Activated naive CD8-positive, alpha-beta T cell treated with anti-CD3 and anti-CD28 coated beads, Interleukin-2, amount 50 U/mL, for 24 hours (primary cell): ENCODE data around the gene KCNF1.

Source experiments
- ATAC-seq: fragments of 150-1000 bp; cut with Tn5 transposase; one replicate; pipeline ENCODE4 v1.10.0; 2021
- DNase-seq: peaks from one replicate; pipeline ENCODE4 v3.0.0; 2021
- H3K27ac Mint-ChIP-seq: one replicate; pipeline ENCODE4 v1.8.0; 2021; ENCODE audit warnings: mild to moderate bottlenecking, mixed read lengths
- H3K27me3 Mint-ChIP-seq: one replicate; pipeline ENCODE4 v1.8.0; 2021; ENCODE audit warnings: mixed read lengths
- H3K36me3 Mint-ChIP-seq: one replicate; pipeline ENCODE4 v1.8.0; 2021; ENCODE audit warnings: low read depth, mixed read lengths
- H3K4me1 Mint-ChIP-seq: one replicate; pipeline ENCODE4 v1.8.0; 2021; ENCODE audit warnings: mixed read lengths
- H3K4me3 Mint-ChIP-seq: one replicate; pipeline ENCODE4 v1.8.0; 2021; ENCODE audit warnings: mild to moderate bottlenecking, moderate library complexity, mixed read lengths
- H3K9me3 Mint-ChIP-seq: one replicate; pipeline ENCODE4 v1.8.0; 2021; ENCODE audit warnings: mixed read lengths

Gene KCNF1

DNA sequence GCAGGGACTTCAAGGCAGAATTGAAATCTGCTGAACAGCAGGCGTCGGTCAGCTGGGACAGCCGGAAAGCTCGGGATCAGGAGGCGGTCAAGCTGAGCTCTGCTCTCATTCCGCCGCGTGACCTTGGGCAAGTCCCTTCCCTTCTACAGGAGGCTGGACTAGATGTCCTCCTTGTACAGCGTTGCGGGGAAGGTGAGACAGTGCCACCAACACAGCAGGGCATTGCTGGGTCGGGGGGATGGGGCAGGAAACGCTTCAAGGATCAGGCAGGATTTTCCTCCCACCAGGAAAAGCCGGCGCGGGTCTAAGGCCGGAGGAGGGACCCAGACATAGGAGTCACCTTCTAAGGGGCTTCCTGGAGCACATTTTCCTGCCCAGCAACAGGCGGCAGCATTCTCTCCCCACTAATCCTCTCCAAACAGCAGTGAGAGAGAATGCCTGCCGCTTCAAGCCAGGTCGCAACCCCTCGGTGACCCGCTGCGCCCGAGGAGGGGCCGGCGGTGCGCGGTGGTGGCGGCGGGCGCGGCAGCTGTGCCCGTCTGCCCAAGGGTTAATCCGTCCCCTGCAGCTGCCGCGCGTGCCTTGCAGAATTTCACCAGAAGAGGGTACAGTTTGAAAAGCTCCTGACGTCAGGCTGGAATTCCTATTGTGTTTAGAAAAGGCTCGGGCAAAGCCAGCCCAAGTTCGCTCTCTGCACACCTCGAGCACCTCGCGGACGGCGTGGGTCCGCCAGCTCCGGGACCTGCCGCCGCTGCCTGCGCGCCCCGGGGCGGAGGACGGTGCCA is at the start of gene KCNF1:
TSS of gene KCNF1 (plus strand) at position 644 of the 785 bp plus-strand sequence. CDS start 493 bp downstream, outside the sequence.
- H3K4me1 Mint-ChIP-seq: peaks cover 2% of the 10 kb centered on the region
- H3K27me3 Mint-ChIP-seq: peaks cover 38% of the 10 kb centered on the region
- no peak within 1 kb of the TSS for H3K27ac Mint-ChIP-seq
- DNase-seq (no peak), ATAC-seq (no peak)
- H3K4me3 Mint-ChIP-seq: no peak within 1 kb of the TSS
- no peaks in the 10 kb centered on the region for H3K9me3 Mint-ChIP-seq
- no peaks in the 10 kb centered on the region for H3K36me3 Mint-ChIP-seq

DNA sequence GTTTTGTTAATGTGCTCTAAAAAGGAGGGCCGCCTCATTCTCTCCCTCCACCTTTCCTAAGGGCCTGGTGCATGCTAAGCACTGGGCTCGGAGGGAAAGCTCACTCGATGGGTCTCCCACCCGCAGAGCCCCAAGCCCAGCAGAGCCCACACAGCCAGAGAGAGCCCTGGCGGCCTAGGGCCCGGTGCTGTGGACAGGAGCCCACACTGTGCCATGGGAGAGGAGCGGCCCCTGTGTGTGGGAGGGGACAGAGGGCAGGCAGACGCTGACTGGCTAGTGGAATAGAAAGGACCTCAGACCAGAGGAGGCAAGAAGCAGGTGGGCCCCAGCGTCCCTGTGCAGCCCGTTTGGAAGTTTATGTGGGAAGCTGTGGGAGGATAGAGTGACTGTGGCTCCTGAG is 49.4 kb upstream of the KCNF1 start:
- no peaks in the 10 kb centered on the region for H3K36me3 Mint-ChIP-seq
- no peak for DNase-seq
- peaks cover 14% of the 10 kb centered on the region for H3K4me1 Mint-ChIP-seq
- peaks cover 29% of the 10 kb centered on the region for H3K27me3 Mint-ChIP-seq
- H3K9me3 Mint-ChIP-seq: no peaks in the 10 kb centered on the region
- ATAC-seq: no peak
- no peak overlapping the region for H3K4me3 Mint-ChIP-seq
- no peak overlapping the region for H3K27ac Mint-ChIP-seq

- Mint-ChIP-seq H3K27ac (no peak overlapping the region), H3K4me1 (peaks cover 14% of the 10 kb centered on the region), H3K27me3 (peaks cover 30% of the 10 kb centered on the region), H3K4me3 (no peak overlapping the region), H3K36me3 (no peaks in the 10 kb centered on the region), H3K9me3 (no peaks in the 10 kb centered on the region)
- ATAC-seq (no peak), DNase-seq (no peak)
Measured at GRCh38 chr2:10863047-10863446, 48.7 kb upstream of the KCNF1 start.

- ATAC-seq (no peak), DNase-seq (no peak)
- no peaks in the 10 kb centered on the region for H3K9me3 Mint-ChIP-seq
- H3K4me3 Mint-ChIP-seq: no peak overlapping the region
- no peak overlapping the region for H3K27ac Mint-ChIP-seq
- peaks cover 29% of the 10 kb centered on the region for H3K27me3 Mint-ChIP-seq
- H3K36me3 Mint-ChIP-seq: no peaks in the 10 kb centered on the region
- H3K4me1 Mint-ChIP-seq: peaks cover 14% of the 10 kb centered on the region
Measured at GRCh38 chr2:10863837-10864236, 47.9 kb upstream of the KCNF1 start.

- DNase-seq: no peak
- ATAC-seq: no peak
- H3K9me3 Mint-ChIP-seq: no peaks in the 10 kb centered on the region
- peaks cover 14% of the 10 kb centered on the region for H3K4me1 Mint-ChIP-seq
- peaks cover 29% of the 10 kb centered on the region for H3K27me3 Mint-ChIP-seq
- H3K36me3 Mint-ChIP-seq: no peaks in the 10 kb centered on the region
- H3K4me3 Mint-ChIP-seq: no peak overlapping the region
- H3K27ac Mint-ChIP-seq: no peak overlapping the region
Measured at GRCh38 chr2:10864251-10864650, 47.5 kb upstream of the KCNF1 start.

- H3K27me3 Mint-ChIP-seq: peaks cover 32% of the 10 kb centered on the region
- H3K27ac Mint-ChIP-seq: no peak overlapping the region
- no peak overlapping the region for H3K4me3 Mint-ChIP-seq
- H3K9me3 Mint-ChIP-seq: no peaks in the 10 kb centered on the region
- ATAC-seq (no peak), DNase-seq (peak; percentile 5)
- no peaks in the 10 kb centered on the region for H3K36me3 Mint-ChIP-seq
- peaks cover 14% of the 10 kb centered on the region for H3K4me1 Mint-ChIP-seq
Measured at GRCh38 chr2:10864861-10865636, 46.7 kb upstream of the KCNF1 start.

DNA sequence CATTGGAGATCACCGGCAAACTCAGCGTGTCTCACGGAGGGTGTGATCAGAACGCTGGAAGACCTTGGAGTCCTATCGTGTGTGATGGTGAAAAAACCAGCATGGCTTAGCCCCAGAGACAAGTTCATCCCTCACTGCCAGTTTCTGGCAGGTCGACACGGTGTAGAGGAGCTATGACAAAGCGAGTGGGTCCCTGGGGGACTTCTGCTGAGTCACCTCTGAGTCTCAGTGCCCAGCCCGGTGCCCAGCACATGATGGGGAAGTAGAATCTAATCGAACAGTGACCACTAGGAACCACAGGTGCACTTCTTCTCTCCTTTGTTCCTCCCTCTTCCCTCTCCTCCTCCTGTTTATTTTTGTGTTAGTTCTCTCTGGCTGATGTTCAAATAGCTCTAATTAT is 45.9 kb upstream of the KCNF1 start:
- DNase-seq: no peak
- Mint-ChIP-seq H3K9me3 (no peaks in the 10 kb centered on the region), H3K27ac (no peak overlapping the region), H3K36me3 (no peaks in the 10 kb centered on the region), H3K4me1 (peaks cover 14% of the 10 kb centered on the region), H3K4me3 (no peak overlapping the region), H3K27me3 (peaks cover 32% of the 10 kb centered on the region)
- ATAC-seq: no peak

DNA sequence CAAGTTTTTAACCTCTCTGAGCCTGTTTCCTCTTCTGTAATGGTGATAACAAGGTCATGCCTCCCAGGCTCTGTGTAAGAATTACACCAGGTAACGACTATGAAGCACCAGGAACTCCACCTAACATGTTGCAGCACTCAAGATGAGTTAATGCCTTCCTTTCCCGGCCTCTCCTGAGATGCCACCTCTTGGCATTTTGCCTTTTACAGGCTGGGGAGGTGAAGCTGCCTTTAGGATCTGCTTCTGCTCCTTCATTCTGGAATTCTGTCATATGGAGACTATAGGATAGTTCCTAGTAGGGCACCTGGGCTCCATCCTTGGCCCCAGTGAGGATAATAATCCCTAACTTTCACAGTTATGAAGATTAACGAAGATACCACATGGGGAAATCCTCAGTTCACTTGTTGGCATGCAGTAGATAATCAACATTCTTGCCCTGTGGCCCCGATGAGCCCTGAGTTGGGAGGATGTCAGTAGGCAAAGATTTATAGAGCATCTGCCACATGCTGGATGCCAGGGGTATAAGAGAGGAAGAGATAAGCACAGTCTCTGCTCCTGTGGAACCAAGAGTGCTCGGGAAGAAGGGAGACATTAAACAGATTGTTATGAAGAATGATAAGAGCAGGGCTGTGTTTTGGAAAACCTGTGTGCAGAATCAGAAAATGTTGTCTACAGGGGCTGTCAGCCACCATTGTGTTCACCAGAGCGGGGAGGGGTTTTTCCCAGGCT is 43.9 kb upstream of the KCNF1 start:
- no peak overlapping the region for H3K27ac Mint-ChIP-seq
- no peak for ATAC-seq
- peaks cover 32% of the 10 kb centered on the region for H3K27me3 Mint-ChIP-seq

GRCh38 chr2:10868465-10869314 is 43.0 kb upstream of the KCNF1 start:
- DNase-seq (no peak), ATAC-seq (no peak)
- peaks cover 32% of the 10 kb centered on the region for H3K27me3 Mint-ChIP-seq
- no peak overlapping the region for H3K27ac Mint-ChIP-seq
- H3K4me3 Mint-ChIP-seq: no peak overlapping the region
- H3K9me3 Mint-ChIP-seq: peaks cover 5% of the 10 kb centered on the region
- H3K36me3 Mint-ChIP-seq: peaks cover 2% of the 10 kb centered on the region
- peaks cover 12% of the 10 kb centered on the region for H3K4me1 Mint-ChIP-seq

More for the DNA sequence above, 43.9 kb upstream of the KCNF1 start:
- H3K4me1 Mint-ChIP-seq: peaks cover 12% of the 10 kb centered on the region
- H3K36me3 Mint-ChIP-seq: peaks cover 2% of the 10 kb centered on the region
- H3K4me3 Mint-ChIP-seq: no peak overlapping the region
- DNase-seq: no peak
- H3K9me3 Mint-ChIP-seq: peaks cover 5% of the 10 kb centered on the region

GRCh38 chr2:10871978-10872377 is 39.8 kb upstream of the KCNF1 start:
- Mint-ChIP-seq H3K27ac (no peak overlapping the region), H3K4me3 (no peak overlapping the region), H3K4me1 (peaks cover 3% of the 10 kb centered on the region), H3K27me3 (peaks cover 23% of the 10 kb centered on the region), H3K36me3 (peaks cover 2% of the 10 kb centered on the region), H3K9me3 (peaks cover 5% of the 10 kb centered on the region)
- ATAC-seq (no peak), DNase-seq (no peak)

DNA sequence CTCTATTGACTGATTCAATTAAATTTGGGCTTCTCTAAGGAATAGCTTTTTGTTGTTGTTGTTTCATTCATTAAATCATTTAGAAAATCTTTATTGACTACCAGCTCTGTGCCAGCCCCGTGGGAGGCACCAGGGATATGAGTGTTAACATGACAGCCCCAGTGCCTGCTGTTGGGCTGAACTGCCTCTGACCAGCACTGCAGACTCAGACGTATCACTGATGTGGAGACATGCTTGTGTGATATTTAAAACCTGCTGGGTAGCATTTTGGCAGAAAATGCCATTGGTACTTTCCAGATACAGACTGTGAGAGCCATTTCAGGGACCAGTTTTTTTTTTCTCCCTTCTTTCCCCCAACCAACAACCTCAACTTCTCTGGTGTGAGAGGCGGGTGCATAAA is 38.6 kb upstream of the KCNF1 start:
- ATAC-seq: no peak
- H3K9me3 Mint-ChIP-seq: peaks cover 5% of the 10 kb centered on the region
- H3K4me3 Mint-ChIP-seq: no peak overlapping the region
- no peak for DNase-seq
- no peak overlapping the region for H3K27ac Mint-ChIP-seq
- peaks cover 25% of the 10 kb centered on the region for H3K27me3 Mint-ChIP-seq
- peaks cover 3% of the 10 kb centered on the region for H3K4me1 Mint-ChIP-seq
- H3K36me3 Mint-ChIP-seq: peaks cover 2% of the 10 kb centered on the region

DNA sequence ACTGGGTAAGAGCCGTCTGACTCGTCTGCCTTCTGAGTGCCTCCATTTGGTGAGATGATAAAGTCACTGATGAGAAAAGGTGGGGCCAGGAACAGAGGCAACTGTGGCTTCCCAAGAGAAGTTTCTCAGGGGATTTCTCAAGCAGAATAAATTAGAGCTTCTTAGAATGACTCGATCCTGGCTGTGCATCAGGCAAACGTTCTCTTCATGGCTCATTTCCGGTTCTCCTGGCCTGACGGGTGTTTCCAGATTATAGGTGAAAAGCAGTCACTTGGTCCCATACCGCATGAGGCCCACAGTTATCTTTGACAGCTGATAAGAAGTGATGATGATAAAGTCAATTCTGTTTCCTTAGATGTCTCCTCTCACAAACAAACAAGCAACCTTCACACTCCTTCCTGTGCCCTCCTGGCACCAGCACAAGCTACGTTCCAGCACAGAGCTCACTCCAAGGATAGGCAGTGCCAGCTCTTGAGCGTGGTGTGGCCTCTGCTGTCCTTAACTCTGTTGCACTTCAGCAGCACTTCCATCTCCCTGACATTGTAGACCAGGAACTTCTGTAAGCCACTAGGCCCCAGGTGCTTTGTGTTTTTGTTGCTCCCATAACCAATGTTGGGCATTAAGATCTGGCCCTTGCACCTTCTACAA is 37.8 kb upstream of the KCNF1 start:
- peak; percentile 38 for ATAC-seq
- Mint-ChIP-seq H3K9me3 (peaks cover 5% of the 10 kb centered on the region), H3K4me1 (peaks cover 3% of the 10 kb centered on the region), H3K36me3 (peaks cover 2% of the 10 kb centered on the region), H3K27me3 (peaks cover 27% of the 10 kb centered on the region), H3K4me3 (no peak overlapping the region), H3K27ac (no peak overlapping the region)
- DNase-seq: no peak

GRCh38 chr2:10875126-10875525 is 36.6 kb upstream of the KCNF1 start:
- peaks cover 24% of the 10 kb centered on the region for H3K27me3 Mint-ChIP-seq
- no peak overlapping the region for H3K27ac Mint-ChIP-seq
- ATAC-seq (no peak), DNase-seq (no peak)
- H3K4me3 Mint-ChIP-seq: no peak overlapping the region
- peaks cover 5% of the 10 kb centered on the region for H3K9me3 Mint-ChIP-seq
- H3K36me3 Mint-ChIP-seq: peaks cover 2% of the 10 kb centered on the region
- H3K4me1 Mint-ChIP-seq: peaks cover 3% of the 10 kb centered on the region
